IPS-20b (cell line): Measurements from ENCODE around the gene SUSD5.
"Not testable (repeated sequence)": the region's sequence is repeated elsewhere in the genome, so short reads cannot be mapped to it uniquely, and the experiment has no call there.

ENCODE experiments used
- H3K27ac ChIP-seq: one replicate; pipeline ENCODE4 v1.5.1; 2013; ENCODE audit warnings: low read length
- H3K27me3 ChIP-seq: 2 replicates; pipeline ENCODE4 v1.6.1; 2013; ENCODE audit warnings: mild to moderate bottlenecking, low read length, inconsistent platforms; ENCODE audit not compliant: insufficient read depth
- H3K36me3 ChIP-seq: 2 replicates; pipeline ENCODE4 v1.6.1; 2013; ENCODE audit warnings: low read depth, mild to moderate bottlenecking, inconsistent platforms, low read length, moderate library complexity; ENCODE audit not compliant: insufficient read depth
- H3K4me1 ChIP-seq: 2 replicates; pipeline ENCODE4 v1.6.1; 2013; ENCODE audit warnings: mild to moderate bottlenecking, control low read depth, inconsistent platforms, low read length, moderate library complexity; ENCODE audit not compliant: insufficient read depth
- H3K4me3 ChIP-seq: 2 replicates; pipeline ENCODE4 v1.5.1; 2013; ENCODE audit warnings: mild to moderate bottlenecking, low read length, inconsistent platforms
- H3K9ac ChIP-seq: 2 replicates; pipeline ENCODE4 v1.6.1; 2013; ENCODE audit warnings: low read depth, mild to moderate bottlenecking, inconsistent platforms, low read length, moderate library complexity
- H3K9me3 ChIP-seq: 2 replicates; pipeline ENCODE4 v1.6.1; 2013; ENCODE audit warnings: mild to moderate bottlenecking, low read depth, low read length, inconsistent platforms; ENCODE audit not compliant: insufficient read depth

SUSD5 gene

GRCh38 chr3:33167716-33168336 lies 50.8 kb downstream of the SUSD5 start:
- H3K27ac ChIP-seq, result no peak overlapping the region
- H3K36me3 ChIP-seq, result no peaks in the 10 kb centered on the region
- no peak overlapping the region for H3K4me3 ChIP-seq
- no peak overlapping the region for H3K9ac ChIP-seq
- no peaks in the 10 kb centered on the region for H3K4me1 ChIP-seq
- H3K27me3 ChIP-seq, result no peaks in the 10 kb centered on the region
- H3K9me3 ChIP-seq, result no peaks in the 10 kb centered on the region

DNA sequence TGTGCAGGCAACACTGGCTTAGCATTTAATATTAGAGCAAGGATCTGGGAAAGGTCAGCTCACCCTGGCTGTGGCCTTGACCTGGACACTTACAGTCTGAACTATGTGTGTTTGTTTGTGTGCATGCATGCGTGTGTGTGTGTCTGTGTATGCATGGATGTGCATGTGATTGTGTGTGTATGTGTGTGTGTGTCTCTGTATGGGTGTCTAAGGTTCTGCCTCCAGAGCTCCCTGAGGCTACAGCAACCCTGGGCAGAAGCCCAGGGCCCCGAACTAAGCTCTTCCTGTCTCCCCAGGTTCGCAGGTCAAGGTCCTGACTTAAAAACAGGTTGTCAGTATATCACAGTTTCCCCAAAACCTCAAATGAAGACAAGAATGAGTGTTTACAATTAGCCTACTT lies 51.3 kb downstream of the SUSD5 start:
- H3K9me3 ChIP-seq, result no peaks in the 10 kb centered on the region
- H3K27me3 ChIP-seq, result no peaks in the 10 kb centered on the region
- no peak overlapping the region for H3K4me3 ChIP-seq
- H3K36me3 ChIP-seq, result no peaks in the 10 kb centered on the region
- no peak overlapping the region for H3K27ac ChIP-seq
- no peaks in the 10 kb centered on the region for H3K4me1 ChIP-seq
- no peak overlapping the region for H3K9ac ChIP-seq

DNA sequence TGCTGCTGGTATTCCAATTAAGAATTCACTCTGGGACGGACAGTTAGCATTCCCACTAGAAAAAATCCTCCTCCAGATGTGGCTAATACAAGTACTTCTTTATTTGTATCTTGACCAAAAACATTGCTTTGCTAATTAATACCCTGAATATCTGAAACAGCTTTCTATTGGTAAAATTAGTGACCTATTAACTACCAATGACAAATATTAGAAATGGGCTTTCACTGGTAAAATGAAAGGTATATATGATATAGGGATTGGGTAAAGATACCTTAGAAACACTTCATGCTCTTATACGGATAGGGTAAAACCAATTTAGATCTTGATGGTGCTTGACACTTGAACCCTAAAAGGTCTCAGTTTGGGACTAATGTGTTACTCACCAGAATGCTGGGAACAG lies 52.5 kb downstream of the SUSD5 start:
- Histone ChIP-seq H3K36me3 (no peaks in the 10 kb centered on the region), H3K27me3 (no peaks in the 10 kb centered on the region), H3K9ac (no peak overlapping the region), H3K4me1 (no peaks in the 10 kb centered on the region), H3K9me3 (no peaks in the 10 kb centered on the region), H3K4me3 (no peak overlapping the region), H3K27ac (no peak overlapping the region)

DNA sequence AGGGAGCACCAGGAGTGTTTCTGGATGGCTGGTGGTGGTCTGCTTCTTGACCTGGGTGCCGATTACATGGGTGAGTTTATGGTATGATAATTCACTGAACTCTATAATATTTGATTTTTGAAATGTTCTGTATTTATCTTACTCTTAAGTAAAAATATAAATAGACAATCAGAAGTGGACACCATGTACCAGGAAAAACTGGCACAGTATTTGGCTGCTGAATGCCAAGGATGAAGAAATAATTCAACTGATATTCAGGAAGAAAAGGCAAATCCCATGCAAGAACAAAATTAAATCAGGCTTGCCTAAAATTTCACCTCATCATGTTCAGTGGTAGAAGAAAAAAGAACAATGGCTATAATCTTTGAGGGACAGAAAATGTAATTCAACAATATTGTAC lies 53.2 kb downstream of the SUSD5 start:
- Histone ChIP-seq H3K9ac (no peak overlapping the region), H3K27ac (no peak overlapping the region), H3K4me1 (no peaks in the 10 kb centered on the region), H3K36me3 (no peaks in the 10 kb centered on the region), H3K4me3 (no peak overlapping the region), H3K27me3 (no peaks in the 10 kb centered on the region), H3K9me3 (no peaks in the 10 kb centered on the region)

DNA sequence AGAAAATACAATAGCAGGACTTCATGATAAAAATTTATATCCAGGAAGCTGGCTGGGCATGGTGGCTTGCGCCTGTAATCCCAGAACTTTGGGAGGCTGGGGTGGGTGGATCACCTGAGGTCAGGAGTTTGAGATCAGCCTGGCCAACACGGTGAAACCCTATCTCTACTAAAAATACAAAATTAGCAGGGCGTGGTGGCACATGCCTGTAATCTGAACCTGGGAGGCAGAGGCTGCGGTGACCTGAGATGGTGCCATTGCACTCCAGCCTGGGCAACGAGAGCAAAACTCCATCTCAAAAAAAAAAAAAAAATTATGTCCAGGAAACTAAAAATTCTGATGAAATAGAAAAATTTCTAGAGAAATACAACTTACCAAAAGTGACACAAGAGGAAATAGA lies 56.0 kb downstream of the SUSD5 start:
- not testable (repeated sequence) for H3K27ac ChIP-seq, H3K4me1 ChIP-seq, H3K9me3 ChIP-seq

DNA sequence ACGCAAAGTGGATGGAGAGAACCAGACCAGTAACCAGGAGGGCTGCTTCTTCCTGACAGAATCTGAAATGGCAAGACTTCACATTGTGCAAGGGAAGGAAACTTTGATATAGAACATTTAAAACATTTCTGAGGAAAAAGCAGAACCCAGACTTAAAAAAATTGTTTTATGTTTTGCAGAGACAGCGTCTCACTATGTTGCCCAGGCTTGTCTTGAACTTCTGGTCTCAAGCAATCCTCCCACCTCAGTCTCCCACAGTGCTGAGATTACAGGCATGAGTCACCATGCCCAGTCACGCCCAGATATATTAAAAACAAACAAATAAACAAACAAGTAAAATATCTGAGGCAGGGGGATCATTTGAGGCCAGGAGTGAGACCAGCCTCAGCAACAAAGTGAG lies 58.6 kb downstream of the SUSD5 start:
- no peaks in the 10 kb centered on the region for H3K36me3 ChIP-seq
- no peak overlapping the region for H3K27ac ChIP-seq
- no peaks in the 10 kb centered on the region for H3K4me1 ChIP-seq
- H3K4me3 ChIP-seq, result no peak overlapping the region
- no peak overlapping the region for H3K9ac ChIP-seq
- no peaks in the 10 kb centered on the region for H3K9me3 ChIP-seq
- no peaks in the 10 kb centered on the region for H3K27me3 ChIP-seq

More for the DNA sequence above, 56.0 kb downstream of the SUSD5 start:
- not testable (repeated sequence) for H3K4me3 ChIP-seq, H3K27me3 ChIP-seq, H3K36me3 ChIP-seq, H3K9ac ChIP-seq

GRCh38 chr3:33159234-33159633 lies 59.4 kb downstream of the SUSD5 start:
- Histone ChIP-seq H3K27me3 (no peaks in the 10 kb centered on the region), H3K4me3 (no peak overlapping the region), H3K27ac (no peak overlapping the region), H3K9me3 (no peaks in the 10 kb centered on the region), H3K9ac (no peak overlapping the region), H3K4me1 (no peaks in the 10 kb centered on the region), H3K36me3 (no peaks in the 10 kb centered on the region)

- H3K4me1 ChIP-seq, result no peaks in the 10 kb centered on the region
These were observed 63.3 kb downstream of the SUSD5 start for GRCh38 chr3:33155301-33155700.

GRCh38 chr3:33153782-33154181 lies 64.8 kb downstream of the SUSD5 start:
- H3K4me1 ChIP-seq, result no peaks in the 10 kb centered on the region
- H3K9ac ChIP-seq, result no peak overlapping the region
- H3K4me3 ChIP-seq, result no peak overlapping the region
- H3K27me3 ChIP-seq, result no peaks in the 10 kb centered on the region
- no peaks in the 10 kb centered on the region for H3K36me3 ChIP-seq
- H3K9me3 ChIP-seq, result no peaks in the 10 kb centered on the region
- H3K27ac ChIP-seq, result no peak overlapping the region

More at GRCh38 chr3:33155301-33155700, 63.3 kb downstream of the SUSD5 start:
- Histone ChIP-seq H3K4me3 (no peak overlapping the region), H3K27me3 (no peaks in the 10 kb centered on the region), H3K27ac (no peak overlapping the region), H3K9me3 (no peaks in the 10 kb centered on the region), H3K9ac (no peak overlapping the region), H3K36me3 (no peaks in the 10 kb centered on the region)

DNA sequence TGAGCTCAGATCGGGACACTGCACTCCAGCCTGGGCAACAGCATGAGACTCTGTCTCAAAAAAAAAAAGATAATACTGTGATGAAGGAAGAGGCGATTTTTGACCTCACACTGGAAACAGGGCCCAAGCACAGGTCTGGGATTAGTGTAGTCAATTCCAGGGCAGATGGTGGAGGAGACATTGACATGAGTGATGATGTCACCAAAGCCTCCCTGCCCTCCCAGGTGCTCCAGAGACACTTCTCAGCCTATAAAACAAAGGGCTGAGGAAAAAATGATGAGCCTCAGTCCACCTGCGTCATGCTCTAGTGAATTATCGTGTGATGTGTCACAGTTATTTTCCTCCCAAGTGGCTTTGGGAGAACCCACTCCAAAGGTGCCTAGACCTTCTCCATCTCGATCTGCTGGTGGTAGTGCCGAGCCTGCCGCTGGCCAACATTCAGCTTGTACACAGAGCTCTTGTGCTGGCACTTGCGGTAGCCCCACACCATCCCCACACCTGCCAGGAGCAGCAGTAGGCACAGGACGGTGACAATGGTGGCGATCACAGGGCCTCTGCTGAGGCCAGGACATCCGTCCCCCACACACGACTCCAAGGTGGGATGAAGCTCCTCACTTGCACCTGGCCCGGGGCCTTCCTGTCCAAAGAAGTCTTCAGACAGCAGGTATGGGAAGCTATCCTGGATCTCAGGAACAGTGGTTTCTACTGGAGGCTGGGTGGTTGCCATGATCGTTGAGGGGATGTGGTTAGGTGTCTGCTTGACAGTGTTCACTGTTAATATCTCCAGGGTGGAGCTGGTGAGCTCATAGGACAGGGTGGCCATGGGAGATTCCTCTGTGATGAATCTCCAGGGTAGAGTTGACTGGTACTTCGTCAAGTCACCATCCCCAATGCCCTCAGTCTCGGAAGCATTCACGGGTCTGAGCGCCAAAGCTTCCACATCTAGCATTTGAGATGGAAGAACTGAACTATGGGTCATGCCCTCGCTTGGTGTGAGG lies 65.9 kb downstream of the SUSD5 start:
- H3K27ac ChIP-seq, result no peak overlapping the region
- H3K36me3 ChIP-seq, result no peaks in the 10 kb centered on the region
- no peaks in the 10 kb centered on the region for H3K27me3 ChIP-seq
- H3K4me3 ChIP-seq, result no peak overlapping the region
- H3K9me3 ChIP-seq, result no peaks in the 10 kb centered on the region
- H3K9ac ChIP-seq, result no peak overlapping the region
- H3K4me1 ChIP-seq, result no peaks in the 10 kb centered on the region

GRCh38 chr3:33149342-33149741 lies 69.3 kb downstream of the SUSD5 start:
- no peak overlapping the region for H3K27ac ChIP-seq
- H3K9ac ChIP-seq, result no peak overlapping the region
- no peaks in the 10 kb centered on the region for H3K9me3 ChIP-seq
- no peak overlapping the region for H3K4me3 ChIP-seq
- no peaks in the 10 kb centered on the region for H3K4me1 ChIP-seq
- no peaks in the 10 kb centered on the region for H3K27me3 ChIP-seq
- H3K36me3 ChIP-seq, result no peaks in the 10 kb centered on the region
